Measurements from ENCODE around the gene OPN5. TPM values are rescaled to one million over a fixed set of nuclear protein-coding genes. Genes with fewer than 3 reads are reported as not detected.

The OPN5 gene
- total RNA-seq, 1 experiment from 2014 or later: not detected

DNA sequence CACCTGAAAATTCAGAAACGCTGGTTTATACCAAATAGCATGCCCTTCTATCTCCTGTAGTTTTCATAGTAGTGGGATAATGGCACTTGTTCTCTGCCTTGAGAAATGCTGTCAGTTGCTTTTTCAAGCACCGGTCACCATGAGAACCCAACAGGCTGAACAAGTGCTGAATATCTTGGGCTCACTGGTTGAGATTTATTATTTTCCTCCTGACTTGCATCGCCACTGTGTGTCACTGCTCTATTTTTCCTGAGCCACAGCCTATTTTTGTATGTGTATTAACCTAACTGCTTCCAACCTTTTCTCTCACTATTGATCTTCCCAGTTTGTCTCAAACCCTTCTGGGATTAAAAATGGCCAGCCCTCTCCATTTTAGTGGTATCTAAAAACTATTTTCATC lies 71.9 kb downstream of the OPN5 start:
- ATAC-seq: no peak
- H2AFZ ChIP-seq (ENCODE audit: low read length): no peak overlapping the region
- no peaks in the 10 kb centered on the region for H3K79me2 ChIP-seq (ENCODE audit: low read length)
- no peak overlapping the region for H3K4me3 ChIP-seq (ENCODE audit: low read length)
- no peaks in the 10 kb centered on the region for H3K36me3 ChIP-seq (ENCODE audit: low read depth, low read length)
- CTCF ChIA-PET: no interaction called here
- DNase-seq: no peak
- no peaks in the 10 kb centered on the region for H3F3A ChIP-seq (ENCODE audit: low read length, unreplicated experiment)
- H3K9me2 ChIP-seq (replicated peaks; ENCODE audit: low read length): no peaks in the 10 kb centered on the region
- H3K27ac ChIP-seq (ENCODE audit: low read length): no peak overlapping the region
- no TSS peak for BruUV-seq (replicated peaks)
- no peaks in the 10 kb centered on the region for H4K20me1 ChIP-seq (ENCODE audit: low read length)
- H3K4me1 ChIP-seq (ENCODE audit: insufficient read depth, low read length): peaks cover 10% of the 10 kb centered on the region; the same call in 1 of the 2 replicates
- H3K9ac ChIP-seq (ENCODE audit: low read length): no peak overlapping the region
- TF ChIP-seq EZH2phosphoT487 (IDR thresholded peaks at IDR 0.05; ENCODE audit: borderline replicate concordance, low read length): no peak
- TF ChIP-seq, protein P1, sequence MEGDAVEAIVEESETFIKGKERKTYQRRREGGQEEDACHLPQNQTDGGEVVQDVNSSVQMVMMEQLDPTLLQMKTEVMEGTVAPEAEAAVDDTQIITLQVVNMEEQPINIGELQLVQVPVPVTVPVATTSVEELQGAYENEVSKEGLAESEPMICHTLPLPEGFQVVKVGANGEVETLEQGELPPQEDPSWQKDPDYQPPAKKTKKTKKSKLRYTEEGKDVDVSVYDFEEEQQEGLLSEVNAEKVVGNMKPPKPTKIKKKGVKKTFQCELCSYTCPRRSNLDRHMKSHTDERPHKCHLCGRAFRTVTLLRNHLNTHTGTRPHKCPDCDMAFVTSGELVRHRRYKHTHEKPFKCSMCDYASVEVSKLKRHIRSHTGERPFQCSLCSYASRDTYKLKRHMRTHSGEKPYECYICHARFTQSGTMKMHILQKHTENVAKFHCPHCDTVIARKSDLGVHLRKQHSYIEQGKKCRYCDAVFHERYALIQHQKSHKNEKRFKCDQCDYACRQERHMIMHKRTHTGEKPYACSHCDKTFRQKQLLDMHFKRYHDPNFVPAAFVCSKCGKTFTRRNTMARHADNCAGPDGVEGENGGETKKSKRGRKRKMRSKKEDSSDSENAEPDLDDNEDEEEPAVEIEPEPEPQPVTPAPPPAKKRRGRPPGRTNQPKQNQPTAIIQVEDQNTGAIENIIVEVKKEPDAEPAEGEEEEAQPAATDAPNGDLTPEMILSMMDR (conservative IDR thresholded peaks at IDR 0.05; ENCODE audit: low read depth, low read length): no peak
- no peak for TF ChIP-seq EZH2 (IDR thresholded peaks at IDR 0.05; ENCODE audit: low read length, unreplicated experiment)
- POLR2A ChIA-PET (ENCODE audit: unreplicated experiment): no interaction called here
- H3K9me3 ChIP-seq (ENCODE audit: low read length): no peaks in the 10 kb centered on the region
- intact Hi-C loops (cut with micrococcal nuclease): no loop called here
- H3K27me3 ChIP-seq (ENCODE audit: low read length): no peaks in the 10 kb centered on the region
- no peak overlapping the region for H3K4me2 ChIP-seq (ENCODE audit: low read length)

DNA sequence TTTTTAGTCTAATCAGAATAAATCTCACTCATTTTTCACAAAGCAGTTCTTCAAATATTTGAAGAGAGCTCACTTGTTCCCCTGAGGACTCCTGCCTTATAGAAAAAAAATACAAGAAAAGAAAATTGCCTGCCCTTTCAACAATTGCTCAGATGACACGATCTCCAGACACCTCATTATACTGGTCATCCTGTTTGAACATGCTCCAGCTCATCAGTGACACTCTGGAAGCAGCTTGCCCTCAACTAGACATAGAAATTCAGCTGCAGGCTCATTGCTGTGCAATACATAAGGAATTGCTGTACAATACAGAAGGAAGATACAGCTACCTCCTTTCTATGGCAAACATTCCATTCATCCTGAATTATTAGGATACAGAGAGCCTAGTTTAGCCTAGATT lies 73.1 kb downstream of the OPN5 start:
- Histone ChIP-seq H3K79me2 (ENCODE audit: low read length) (no peaks in the 10 kb centered on the region), H3K36me3 (ENCODE audit: low read depth, low read length) (no peaks in the 10 kb centered on the region), H3K9ac (ENCODE audit: low read length) (no peak overlapping the region), H3K4me2 (ENCODE audit: low read length) (no peak overlapping the region), H3K27ac (ENCODE audit: low read length) (no peak overlapping the region), H2AFZ (ENCODE audit: low read length) (no peak overlapping the region), H3K27me3 (ENCODE audit: low read length) (no peaks in the 10 kb centered on the region), H3F3A (ENCODE audit: low read length, unreplicated experiment) (no peaks in the 10 kb centered on the region), H3K4me1 (ENCODE audit: insufficient read depth, low read length) (peaks cover 10% of the 10 kb centered on the region; the same call in 1 of the 2 replicates), H3K9me3 (ENCODE audit: low read length) (no peaks in the 10 kb centered on the region), H3K4me3 (ENCODE audit: low read length) (no peak overlapping the region), H4K20me1 (ENCODE audit: low read length) (no peaks in the 10 kb centered on the region), H3K9me2 (replicated peaks; ENCODE audit: low read length) (no peaks in the 10 kb centered on the region)
- POLR2A ChIA-PET (ENCODE audit: unreplicated experiment): no interaction called here
- no TSS peak for BruUV-seq (replicated peaks)
- intact Hi-C loops (cut with micrococcal nuclease): no loop called here
- DNase-seq (no peak), ATAC-seq (no peak)
- CTCF ChIA-PET: interaction anchor here (0.6 kb wide), 1 partner anchor 10 kb away, joined by 3 read pairs; no protein-coding TSS in a partner anchor
- TF ChIP-seq, protein P1 (conservative IDR thresholded peaks at IDR 0.05; ENCODE audit: low read depth, low read length): no peak
- TF ChIP-seq EZH2phosphoT487 (IDR thresholded peaks at IDR 0.05; ENCODE audit: borderline replicate concordance, low read length): no peak
- no peak for TF ChIP-seq EZH2 (IDR thresholded peaks at IDR 0.05; ENCODE audit: low read length, unreplicated experiment)

DNA sequence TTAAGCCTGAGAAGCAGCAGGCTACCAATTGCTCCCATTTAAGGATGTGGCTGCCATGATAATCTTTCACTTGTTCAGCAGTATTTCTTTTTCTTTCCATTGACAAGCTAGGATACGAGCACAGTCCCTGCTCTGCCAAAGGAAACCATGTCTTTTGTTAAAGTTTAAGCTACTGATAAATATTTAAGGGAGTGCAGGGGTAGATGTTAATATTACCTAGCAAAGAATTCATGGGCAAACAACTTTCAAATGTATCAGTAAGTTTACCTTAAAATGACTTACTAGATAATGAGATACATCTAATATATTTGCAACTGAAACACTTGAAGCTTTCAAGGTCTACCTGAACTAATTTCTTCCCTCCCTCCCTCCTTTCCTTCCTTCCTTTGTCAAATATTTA lies 77.3 kb downstream of the OPN5 start:
- CTCF ChIA-PET: no interaction called here
- no TSS peak for BruUV-seq (replicated peaks)

More for the DNA sequence above, 77.3 kb downstream of the OPN5 start:
- POLR2A ChIA-PET (ENCODE audit: unreplicated experiment): no interaction called here
- intact Hi-C loops (cut with micrococcal nuclease): no loop called here
- Histone ChIP-seq H3K27me3 (ENCODE audit: low read length) (no peaks in the 10 kb centered on the region), H3K9me2 (replicated peaks; ENCODE audit: low read length) (no peaks in the 10 kb centered on the region), H4K20me1 (ENCODE audit: low read length) (no peaks in the 10 kb centered on the region), H3K79me2 (ENCODE audit: low read length) (no peaks in the 10 kb centered on the region), H3K9ac (ENCODE audit: low read length) (no peak overlapping the region), H3K4me3 (ENCODE audit: low read length) (no peak overlapping the region), H3F3A (ENCODE audit: low read length, unreplicated experiment) (no peaks in the 10 kb centered on the region), H3K4me1 (ENCODE audit: insufficient read depth, low read length) (no peaks in the 10 kb centered on the region), H3K4me2 (ENCODE audit: low read length) (no peak overlapping the region), H3K27ac (ENCODE audit: low read length) (no peak overlapping the region), H2AFZ (ENCODE audit: low read length) (no peak overlapping the region), H3K9me3 (ENCODE audit: low read length) (no peaks in the 10 kb centered on the region), H3K36me3 (ENCODE audit: low read depth, low read length) (no peaks in the 10 kb centered on the region)
- TF ChIP-seq, protein P1 (conservative IDR thresholded peaks at IDR 0.05; ENCODE audit: low read depth, low read length): no peak
- no peak for TF ChIP-seq EZH2phosphoT487 (IDR thresholded peaks at IDR 0.05; ENCODE audit: borderline replicate concordance, low read length)
- no peak for TF ChIP-seq EZH2 (IDR thresholded peaks at IDR 0.05; ENCODE audit: low read length, unreplicated experiment)
- ATAC-seq (no peak), DNase-seq (no peak)

Data from PC-3 (cell line).